ENCODE measurements around the gene DDX42. TPM values are rescaled to one million over a fixed set of nuclear protein-coding genes. Genes with fewer than 3 reads are reported as not detected.
A peak's percentile ranks its signal among the peaks of the same experiment; 100 is the strongest.

The DDX42 gene
- total and polyA plus RNA-seq, 2 donors from 2014 or later, result 38.6 to 104 TPM

DNA sequence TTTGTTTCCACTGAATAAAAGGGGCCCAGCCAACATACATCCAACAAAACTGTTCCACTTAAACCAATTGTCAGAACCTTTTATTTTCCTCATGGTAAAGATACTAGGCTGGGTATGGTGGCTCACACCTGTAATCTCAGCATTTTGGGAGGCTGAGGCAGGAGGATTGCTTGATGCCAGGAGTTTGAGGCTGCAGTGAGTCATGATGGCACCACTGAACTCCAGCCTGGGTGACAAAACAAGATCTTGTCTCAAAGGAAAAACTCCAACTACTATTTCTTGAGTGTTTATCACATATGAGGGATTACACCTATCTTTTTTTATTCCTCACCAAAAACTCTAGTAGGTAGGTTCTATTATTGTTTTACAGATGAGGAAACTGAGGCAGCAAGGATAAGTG lies 48.6 kb downstream of the DDX42 start:
- H3K36me3 ChIP-seq (ENCODE audit: control insufficient read depth in 2 of 3, insufficient read depth in 3 of 3, low read length in 3 of 3), result peaks cover 33 to 74% (median 57%) of the 10 kb centered on the region in 3 donors
- no peaks in the 10 kb centered on the region for H3K9me3 ChIP-seq (ENCODE audit: control insufficient read depth in 2 of 3, insufficient read depth in 1 of 3, low read length in 3 of 3)
- H3K4me3 ChIP-seq (ENCODE audit: low read length in 3 of 3), result no peak overlapping the region
- no peak for FAIRE-seq
- peaks cover 0 to 18% (median 17%) of the 10 kb centered on the region in 3 donors for H3K4me1 ChIP-seq (ENCODE audit: control insufficient read depth in 2 of 3, insufficient read depth in 2 of 3, low read depth in 1 of 3, low read length in 3 of 3)
- DNase-seq, result no peak
- intact Hi-C loops (cut with DNase I), result no loop called here
- H3K27ac ChIP-seq (ENCODE audit: low read depth in 2 of 2, low read length in 2 of 2), result no peak overlapping the region
- H3K9ac ChIP-seq (ENCODE audit: low read length in 3 of 3), result no peak overlapping the region
- no peaks in the 10 kb centered on the region for H3K27me3 ChIP-seq (ENCODE audit: control insufficient read depth, insufficient read depth, low read length)
- TF ChIP-seq CTCF (IDR thresholded peaks at IDR 0.05; ENCODE audit: borderline replicate concordance, extremely low read depth, insufficient read depth), result no peak

DNA sequence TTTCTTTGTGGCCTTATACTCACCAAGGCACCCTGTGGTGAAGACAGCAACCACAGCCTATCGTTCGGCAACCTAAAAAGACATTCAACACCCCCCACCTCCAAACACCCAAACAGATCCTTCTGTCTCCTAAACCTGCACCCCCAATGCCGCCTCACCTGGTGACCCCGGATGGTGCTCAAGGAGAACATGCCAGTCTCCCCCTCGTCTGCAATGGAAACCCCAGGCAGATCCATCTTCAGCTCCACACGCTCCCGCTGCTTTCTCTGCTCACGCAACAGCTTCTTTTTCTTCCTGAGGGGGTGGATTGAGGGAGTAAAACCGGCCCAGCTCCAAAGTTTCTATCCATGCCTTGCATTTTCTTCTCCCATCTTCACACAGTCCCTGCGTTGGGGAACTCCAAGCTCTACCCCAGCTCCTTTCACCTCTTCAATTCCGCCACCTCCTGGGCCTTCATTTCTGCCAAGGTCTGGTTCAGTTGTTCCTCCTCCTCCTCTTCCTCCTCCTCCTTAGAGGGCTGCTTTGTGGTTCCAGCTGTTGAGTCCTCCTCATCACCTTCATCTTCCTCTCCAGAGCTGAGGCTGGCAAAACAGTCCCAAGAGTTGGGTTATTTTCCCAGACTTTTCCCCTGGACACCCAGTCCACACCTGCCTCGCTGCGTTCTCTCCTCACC lies 49.8 kb downstream of the DDX42 start:
- Histone ChIP-seq H3K4me3 (ENCODE audit: low read length in 3 of 3) (no peak overlapping the region), H3K27me3 (ENCODE audit: control insufficient read depth, insufficient read depth, low read length) (no peaks in the 10 kb centered on the region), H3K27ac (ENCODE audit: low read depth in 2 of 2, low read length in 2 of 2) (no peak overlapping the region), H3K9me3 (ENCODE audit: control insufficient read depth in 2 of 3, insufficient read depth in 1 of 3, low read length in 3 of 3) (no peaks in the 10 kb centered on the region), H3K4me1 (ENCODE audit: control insufficient read depth in 2 of 3, insufficient read depth in 2 of 3, low read depth in 1 of 3, low read length in 3 of 3) (peaks cover 0 to 28% (median 22%) of the 10 kb centered on the region in 3 donors), H3K36me3 (ENCODE audit: control insufficient read depth in 2 of 3, insufficient read depth in 3 of 3, low read length in 3 of 3) (peaks cover 25 to 68% (median 47%) of the 10 kb centered on the region in 3 donors), H3K9ac (ENCODE audit: low read length in 3 of 3) (no peak overlapping the region)
- no peak for TF ChIP-seq CTCF (IDR thresholded peaks at IDR 0.05; ENCODE audit: borderline replicate concordance, extremely low read depth, insufficient read depth)
- DNase-seq, result peak in 1 of 5 donors; percentile 29
- intact Hi-C loops (cut with DNase I), result no loop called here
- no peak for FAIRE-seq

- FAIRE-seq (no peak), DNase-seq (peak in 2 of 5 donors; percentile 21 to 33)
- H3K4me3 ChIP-seq (ENCODE audit: low read length in 3 of 3), result no peak overlapping the region
- no peaks in the 10 kb centered on the region for H3K9me3 ChIP-seq (ENCODE audit: control insufficient read depth in 2 of 3, insufficient read depth in 1 of 3, low read length in 3 of 3)
- no peak for TF ChIP-seq CTCF (IDR thresholded peaks at IDR 0.05; ENCODE audit: borderline replicate concordance, extremely low read depth, insufficient read depth)
- no peak overlapping the region for H3K27ac ChIP-seq (ENCODE audit: low read depth in 2 of 2, low read length in 2 of 2)
- intact Hi-C loops (cut with DNase I), result no loop called here
- peaks cover 27 to 71% (median 50%) of the 10 kb centered on the region in 3 donors for H3K36me3 ChIP-seq (ENCODE audit: control insufficient read depth in 2 of 3, insufficient read depth in 3 of 3, low read length in 3 of 3)
- no peak overlapping the region for H3K9ac ChIP-seq (ENCODE audit: low read length in 3 of 3)
- peaks cover 0 to 31% (median 25%) of the 10 kb centered on the region in 3 donors for H3K4me1 ChIP-seq (ENCODE audit: control insufficient read depth in 2 of 3, insufficient read depth in 2 of 3, low read depth in 1 of 3, low read length in 3 of 3)
- H3K27me3 ChIP-seq (ENCODE audit: control insufficient read depth, insufficient read depth, low read length), result no peaks in the 10 kb centered on the region
Observed at GRCh38 chr17:63824362-63824761, 50.4 kb downstream of the DDX42 start.

All from kidney (tissue), 14 donors.